Mesenteric fat pad (tissue), 1 donor: ENCODE measurements around the gene CNGB1. TPM values are rescaled to one million over a fixed set of nuclear protein-coding genes. Genes with fewer than 3 reads are reported as not detected.
"Not testable (repeated sequence)": the region's sequence is repeated elsewhere in the genome, so short reads cannot be mapped to it uniquely, and the experiment has no call there.

Experiments
- DNase-seq: peaks from one replicate; pipeline ENCODE4 v3.0.0-alpha.2; 2020; ENCODE audit warnings: low spot score
- total RNA-seq: library from RNA; stranded (reverse); fragmentation: NEBNext Ultra II Directional; extraction: Animal tissue kit (Norgen Biotek cat#: 25700); gene quantifications from one replicate; pipeline ENCODE4 v1.2.1, GENCODE V29; 2021
- donor health status: DM: yes; HTN: yes; CAD: no.

Gene CNGB1
- total RNA-seq, 1 donor from 2014 or later, result not detected

GRCh38 chr16:57938484-57938883, 32.4 kb downstream of the CNGB1 start:
- no peak for DNase-seq

GRCh38 chr16:57937861-57938260, 33.1 kb downstream of the CNGB1 start:
- no peak for DNase-seq

DNA sequence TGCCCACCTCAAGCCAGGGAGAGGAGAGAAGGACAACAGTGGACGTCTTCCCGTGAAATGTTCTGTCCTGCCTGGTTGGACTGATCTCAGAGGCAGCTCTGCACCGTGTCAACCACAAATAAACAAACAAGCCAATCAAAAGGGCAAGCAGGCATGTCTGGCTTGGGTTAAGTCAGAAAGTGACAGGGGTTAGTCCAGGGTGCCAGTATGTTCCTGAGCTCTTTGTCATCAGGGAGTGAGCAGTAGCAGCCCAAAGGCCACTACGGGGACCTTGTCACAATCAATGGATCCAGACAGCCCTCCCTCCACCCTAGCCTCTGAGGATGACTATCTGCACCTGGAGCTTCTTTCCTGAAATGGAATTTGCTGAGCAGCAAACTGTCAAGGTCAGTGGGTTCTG, 35.0 kb downstream of the CNGB1 start:
- DNase-seq, result no peak

GRCh38 chr16:57930533-57930932, 40.4 kb downstream of the CNGB1 start:
- no peak for DNase-seq

DNA sequence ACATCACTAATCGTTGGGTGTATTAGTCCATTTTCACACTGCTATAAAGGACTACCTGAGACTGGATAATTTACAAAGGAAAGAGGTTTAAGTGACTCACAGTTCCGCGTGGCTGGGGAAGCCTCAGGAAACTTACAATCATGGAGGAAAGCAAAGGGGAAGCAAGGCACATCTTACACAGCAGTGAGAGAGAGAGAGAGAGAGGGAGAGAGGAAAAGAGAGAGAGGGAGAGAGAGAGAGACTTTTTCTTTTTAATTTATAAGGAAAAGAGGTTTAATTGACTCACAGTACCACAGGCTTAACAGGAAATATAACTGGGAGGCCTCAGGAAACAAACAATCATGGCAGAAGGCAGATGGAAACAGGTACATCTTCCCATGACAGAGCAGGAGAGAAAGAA, 41.7 kb downstream of the CNGB1 start:
- no peak for DNase-seq

DNA sequence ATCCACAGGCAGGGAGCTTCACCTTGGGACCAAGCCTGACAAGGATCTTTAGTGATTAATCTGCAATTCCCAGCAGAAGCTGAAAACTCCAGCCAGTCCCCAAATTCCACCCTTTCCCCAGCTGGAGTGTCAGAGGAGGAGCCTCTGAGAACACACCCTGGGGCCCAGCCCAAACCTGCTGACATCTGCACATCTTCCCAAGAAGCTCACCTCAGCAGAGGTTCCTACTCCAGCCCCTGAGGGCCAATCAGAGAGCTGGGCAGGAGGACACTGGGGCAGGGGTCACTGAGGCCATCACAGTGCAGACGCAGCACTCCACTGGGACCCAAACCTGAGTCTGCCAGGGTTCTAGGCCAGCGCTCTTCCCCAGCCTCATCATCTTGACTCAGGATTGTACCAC, 44.9 kb downstream of the CNGB1 start:
- no peak for DNase-seq

GRCh38 chr16:57925310-57925709, 45.6 kb downstream of the CNGB1 start:
- DNase-seq, result no peak

DNA sequence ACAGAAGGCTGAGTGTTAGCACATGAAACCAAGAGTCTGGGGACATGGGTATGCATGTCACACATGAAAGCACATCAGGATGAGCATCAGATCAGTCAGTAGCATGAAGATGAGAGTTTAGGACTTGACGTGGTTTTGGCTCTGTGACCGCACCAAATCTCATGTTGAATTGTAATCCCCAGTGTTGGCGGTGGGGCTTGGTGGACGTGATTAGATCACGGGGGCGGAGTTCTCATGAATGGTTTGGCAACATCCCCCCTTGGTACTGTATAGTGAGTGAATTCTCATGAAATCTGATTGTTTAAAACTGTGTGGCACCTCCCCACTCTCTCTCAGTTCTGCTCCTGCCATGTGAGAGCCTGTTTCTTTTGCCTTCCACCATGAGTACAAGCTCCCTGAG, 46.4 kb downstream of the CNGB1 start:
- DNase-seq, result no peak

- DNase-seq, result no peak
Observed at GRCh38 chr16:57923841-57924240, 47.1 kb downstream of the CNGB1 start.

GRCh38 chr16:57923418-57923817, 47.5 kb downstream of the CNGB1 start:
- DNase-seq, result no peak

GRCh38 chr16:57920880-57921229, 50.1 kb downstream of the CNGB1 start:
- no peak for DNase-seq

DNA sequence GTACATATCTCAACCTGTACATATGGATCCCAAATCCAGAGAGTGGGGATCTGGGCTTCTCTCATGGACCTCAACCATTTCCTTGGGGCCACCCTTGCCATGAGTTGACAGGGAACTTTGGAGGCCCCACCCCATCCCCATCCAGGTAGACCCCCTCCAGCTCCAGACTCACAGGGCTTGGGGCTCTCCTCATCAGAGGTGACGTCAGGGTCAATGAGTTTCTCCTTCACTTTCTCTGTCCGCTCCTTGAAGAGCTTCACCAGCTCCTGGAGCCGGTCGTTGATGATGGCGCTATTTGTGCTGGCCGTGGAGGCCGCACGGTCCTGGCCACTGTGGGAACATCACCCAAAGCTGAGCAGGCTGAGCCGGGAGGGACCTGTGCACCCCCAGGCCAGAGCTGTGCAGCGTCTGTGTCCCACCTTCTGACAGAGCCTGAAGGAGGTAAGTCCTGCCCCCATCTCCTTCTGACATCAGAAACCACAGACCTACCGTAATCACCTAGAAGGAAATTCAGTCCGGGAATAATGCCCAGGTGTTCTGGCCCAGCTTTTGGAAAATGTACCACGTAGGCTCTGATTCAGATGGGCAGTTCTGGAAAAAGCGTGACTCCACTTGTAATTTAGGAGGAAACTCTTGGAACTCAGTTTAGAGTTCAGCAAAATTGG, 50.6 kb downstream of the CNGB1 start:
- no peak for DNase-seq

DNA sequence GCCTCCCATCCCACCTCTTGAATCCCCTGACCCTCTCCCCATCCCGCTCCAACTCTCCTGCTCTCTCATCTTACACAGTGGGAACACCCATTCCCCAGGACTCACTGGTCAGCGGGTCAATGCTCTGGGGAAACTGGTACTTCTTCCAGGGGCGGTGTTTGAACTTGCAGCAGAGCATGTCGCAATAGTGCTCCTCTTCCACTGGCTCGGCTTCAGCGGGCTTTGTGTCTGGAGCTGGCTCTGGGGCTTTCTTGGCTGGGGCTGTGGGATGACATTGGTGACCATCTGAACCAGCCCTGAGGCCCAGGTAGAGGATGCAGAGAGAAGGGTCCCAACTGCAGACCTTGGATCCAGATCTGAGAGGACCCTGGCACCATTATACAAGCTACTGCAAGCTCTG, 51.9 kb downstream of the CNGB1 start:
- DNase-seq, result no peak

- DNase-seq, result no peak
Observed at GRCh38 chr16:57918444-57918843, 52.5 kb downstream of the CNGB1 start.

- DNase-seq, result not testable (repeated sequence)
Observed at GRCh38 chr16:57917929-57918328, 53.0 kb downstream of the CNGB1 start.

DNA sequence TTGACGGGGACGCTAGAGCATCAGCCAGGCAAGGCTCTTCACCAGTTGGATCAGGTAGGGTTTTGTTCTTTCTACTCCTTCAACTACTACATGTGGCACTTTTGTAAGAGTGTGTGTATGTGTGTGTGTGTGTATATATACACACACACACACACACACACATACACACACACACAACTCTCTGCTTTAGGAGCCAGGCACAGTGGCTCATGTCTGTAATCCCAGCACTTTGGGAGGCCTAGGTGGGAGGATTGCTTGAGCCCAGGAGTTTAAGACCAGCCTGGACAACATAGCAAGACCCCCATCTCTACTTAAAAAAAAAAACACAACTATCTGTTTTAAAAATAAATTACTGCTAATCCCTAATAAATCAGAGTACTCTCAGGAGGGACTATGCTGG, 53.4 kb downstream of the CNGB1 start:
- DNase-seq, result not testable (repeated sequence)

DNA sequence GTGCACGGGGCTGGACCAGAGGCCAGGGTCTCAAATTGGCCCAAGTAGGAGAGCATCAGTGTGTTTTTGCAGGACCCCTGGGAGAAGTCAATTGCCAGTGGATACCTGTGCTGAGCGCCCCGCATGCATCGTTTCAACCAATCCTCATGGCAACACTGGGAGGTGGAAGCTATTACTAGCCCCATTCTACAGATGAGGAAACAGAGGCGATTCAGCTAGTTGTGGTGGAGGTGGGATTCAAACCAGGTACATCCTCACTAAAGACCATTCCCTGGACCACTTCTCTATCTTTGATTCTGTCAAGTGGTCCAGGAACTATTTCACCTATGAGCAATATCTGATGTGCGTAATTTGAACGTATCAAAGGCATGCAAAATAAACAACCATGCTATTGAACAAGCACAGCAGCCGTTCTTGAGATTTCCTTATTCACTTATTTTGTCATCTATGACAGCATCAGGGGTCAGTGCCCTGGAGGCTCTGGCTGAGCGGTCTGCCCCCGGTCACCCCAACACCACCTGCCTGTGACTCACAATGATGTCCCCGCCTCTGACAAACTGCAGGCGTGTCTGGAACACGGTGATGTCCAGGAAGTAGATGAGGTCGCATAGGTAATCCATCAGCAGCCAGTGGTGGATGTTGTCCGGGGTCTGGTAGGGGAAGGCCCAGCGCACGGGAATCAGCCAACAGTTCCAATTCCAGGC, 54.0 kb downstream of the CNGB1 start:
- no peak for DNase-seq

DNA sequence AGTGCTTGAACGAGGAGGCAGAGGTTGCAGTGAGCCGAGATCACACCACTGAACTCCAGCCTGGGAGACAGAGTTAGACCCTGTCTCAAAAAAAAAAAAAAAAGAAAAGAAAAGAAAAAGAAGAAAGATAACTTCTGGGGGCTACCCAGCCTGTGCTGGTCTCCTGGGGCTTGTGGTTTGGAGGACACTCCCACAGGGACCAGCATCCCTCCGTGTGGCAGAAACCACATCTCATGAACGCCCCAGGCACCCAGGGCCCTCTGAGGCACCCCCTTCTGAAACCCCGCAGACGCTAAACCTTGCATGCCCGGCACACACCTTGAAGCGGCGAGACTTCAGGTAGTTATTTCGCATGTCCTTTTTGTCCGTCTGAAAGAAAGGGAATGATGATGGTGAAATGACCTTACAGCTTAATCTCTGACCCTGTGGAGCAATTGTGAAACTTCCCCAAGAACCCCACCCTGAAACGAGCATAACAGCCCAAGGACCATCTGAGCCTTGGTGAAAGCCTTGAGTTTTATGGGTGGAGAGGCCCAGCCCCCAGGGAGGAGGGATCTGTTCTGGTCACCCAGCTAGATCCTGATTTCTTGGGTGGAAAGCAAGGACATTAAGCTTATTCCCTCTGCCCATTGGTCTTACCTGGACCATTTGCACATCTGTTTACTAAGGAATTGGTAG, 55.0 kb downstream of the CNGB1 start:
- DNase-seq, result no peak

DNA sequence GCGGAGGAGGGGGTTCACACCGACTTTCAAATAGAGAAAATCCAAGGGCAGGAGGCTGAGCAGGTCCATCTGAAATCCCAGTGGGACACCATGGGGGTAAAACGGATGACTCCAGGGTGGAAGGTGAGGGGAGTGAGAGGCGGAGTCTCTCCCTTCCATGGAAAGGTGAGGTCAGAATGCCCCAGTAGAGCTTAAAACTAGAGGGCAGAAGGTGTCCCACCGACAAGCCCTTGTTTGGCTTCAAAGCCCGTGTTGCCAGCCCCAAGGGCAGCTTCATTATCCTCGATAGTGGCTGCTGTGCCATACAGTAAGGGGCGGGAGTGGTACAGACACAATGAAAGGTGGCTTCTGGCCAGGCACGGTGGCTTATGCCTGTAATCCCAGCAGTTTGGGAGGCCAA, 55.7 kb downstream of the CNGB1 start:
- no peak for DNase-seq

- DNase-seq, result no peak
Observed at GRCh38 chr16:57914244-57915173, 56.4 kb downstream of the CNGB1 start.

GRCh38 chr16:57912529-57913260, 58.2 kb downstream of the CNGB1 start:
- DNase-seq, result no peak
